ENCODE results near the gene OR13C4. TPM values are rescaled to one million over a fixed set of nuclear protein-coding genes. Genes with fewer than 3 reads are reported as not detected.
"Not testable (repeated sequence)": the region's sequence is repeated elsewhere in the genome, so short reads cannot be mapped to it uniquely, and the experiment has no call there.

The OR13C4 gene
- not detected for polyA plus RNA-seq (ENCODE audit: insufficient read length in 4 of 4)

- no peak for DNase-seq (ENCODE audit: low read depth in 4 of 4, low spot score in 2 of 4)
These were observed at the start of gene OR13C4 for GRCh38 chr9:104527109-104527508. Gene OR13C4 (minus strand): TSS chr9:104527209. CDS start chr9:104527209, 0 bp downstream.

GRCh38 chr9:104575456-104575855, 48.4 kb upstream of the OR13C4 start:
- DNase-seq (ENCODE audit: low read depth in 4 of 4, low spot score in 2 of 4), result no peak

- no peak for DNase-seq (ENCODE audit: low read depth in 4 of 4, low spot score in 2 of 4)
These were observed 45.6 kb upstream of the OR13C4 start for GRCh38 chr9:104572612-104573011.

- DNase-seq (ENCODE audit: low read depth in 4 of 4, low spot score in 2 of 4), result no peak
These were observed 41.9 kb upstream of the OR13C4 start, which contains the start of gene OR13C8 for GRCh38 chr9:104568868-104569267. Gene OR13C8 (plus strand): TSS chr9:104569168. CDS start chr9:104569168, 0 bp downstream.

- no peak for DNase-seq (ENCODE audit: low read depth in 4 of 4, low spot score in 2 of 4)
These were observed 37.3 kb upstream of the OR13C4 start for GRCh38 chr9:104564358-104564757.

- DNase-seq (ENCODE audit: low read depth in 4 of 4, low spot score in 2 of 4), result no peak
These were observed 30.0 kb upstream of the OR13C4 start for GRCh38 chr9:104556830-104557634.

- no peak for DNase-seq (ENCODE audit: low read depth in 4 of 4, low spot score in 2 of 4)
These were observed 28.5 kb upstream of the OR13C4 start for GRCh38 chr9:104555521-104555920.

- DNase-seq (ENCODE audit: low read depth in 4 of 4, low spot score in 2 of 4), result no peak
These were observed 26.3 kb upstream of the OR13C4 start for GRCh38 chr9:104553261-104553660.

- no peak for DNase-seq (ENCODE audit: low read depth in 4 of 4, low spot score in 2 of 4)
These were observed 17.6 kb upstream of the OR13C4 start for GRCh38 chr9:104544644-104545043.

- no peak for DNase-seq (ENCODE audit: low read depth in 4 of 4, low spot score in 2 of 4)
These were observed 12.3 kb upstream of the OR13C4 start for GRCh38 chr9:104539275-104539674.

GRCh38 chr9:104536756-104537155, 9.7 kb upstream of the OR13C4 start, which contains the start of gene OR13C3:
Gene OR13C3 (minus strand): TSS chr9:104536856. CDS start chr9:104536723, 133 bp downstream.
- DNase-seq (ENCODE audit: low read depth in 4 of 4, low spot score in 2 of 4), result no peak

- not testable (repeated sequence) for DNase-seq (ENCODE audit: low read depth in 4 of 4, low spot score in 2 of 4)
These were observed 6.8 kb downstream of the OR13C4 start for GRCh38 chr9:104520241-104520640.

GRCh38 chr9:104514901-104515300, 12.1 kb downstream of the OR13C4 start:
- no peak for DNase-seq (ENCODE audit: low read depth in 4 of 4, low spot score in 2 of 4)

- DNase-seq (ENCODE audit: low read depth in 4 of 4, low spot score in 2 of 4), result no peak
These were observed 20.4 kb downstream of the OR13C4 start for GRCh38 chr9:104506565-104506964.

- no peak for DNase-seq (ENCODE audit: low read depth in 4 of 4, low spot score in 2 of 4)
These were observed 23.0 kb downstream of the OR13C4 start, which contains the start of gene OR13F1 for GRCh38 chr9:104503963-104504362. Gene OR13F1 (plus strand): TSS chr9:104504263. CDS start chr9:104504263, 0 bp downstream.

GRCh38 chr9:104503440-104503839, 23.6 kb downstream of the OR13C4 start:
- DNase-seq (ENCODE audit: low read depth in 4 of 4, low spot score in 2 of 4), result no peak

- DNase-seq (ENCODE audit: low read depth in 4 of 4, low spot score in 2 of 4), result peak in 1 of 4 donors; percentile 6
These were observed 32.2 kb downstream of the OR13C4 start for GRCh38 chr9:104494808-104495207.

- DNase-seq (ENCODE audit: low read depth in 4 of 4, low spot score in 2 of 4), result no peak
These were observed 42.0 kb downstream of the OR13C4 start for GRCh38 chr9:104485014-104485413.

- no peak for DNase-seq (ENCODE audit: low read depth in 4 of 4, low spot score in 2 of 4)
These were observed 44.0 kb downstream of the OR13C4 start for GRCh38 chr9:104482921-104483570.

Data from left renal cortex interstitium (tissue), 4 donors.